Measurements from ENCODE around the gene SLC35A3. TPM values are rescaled to one million over a fixed set of nuclear protein-coding genes. Genes with fewer than 3 reads are reported as not detected.
"Not testable (repeated sequence)": the region's sequence is repeated elsewhere in the genome, so short reads cannot be mapped to it uniquely, and the experiment has no call there.

Gene SLC35A3
- total RNA-seq, 1 donor from 2014 or later, result 9.8 TPM

- intact Hi-C loops (cut with DNase I), result no loop called here
- no peak for DNase-seq (ENCODE audit: low spot score)
Observed at GRCh38 chr1:100019220-100019619, 49.4 kb downstream of the SLC35A3 start.

GRCh38 chr1:100023482-100023881, 53.7 kb downstream of the SLC35A3 start:
- intact Hi-C loops (cut with DNase I), result no loop called here
- no peak for DNase-seq (ENCODE audit: low spot score)

GRCh38 chr1:100027212-100027611, 57.4 kb downstream of the SLC35A3 start:
- no peak for DNase-seq (ENCODE audit: low spot score)
- intact Hi-C loops (cut with DNase I), result no loop called here

- intact Hi-C loops (cut with DNase I), result no loop called here
Observed at GRCh38 chr1:100028765-100029164, 59.0 kb downstream of the SLC35A3 start.

GRCh38 chr1:100034470-100034869, 64.7 kb downstream of the SLC35A3 start:
- intact Hi-C loops (cut with DNase I), result no loop called here
- no peak for DNase-seq (ENCODE audit: low spot score)

More at GRCh38 chr1:100028765-100029164, 59.0 kb downstream of the SLC35A3 start:
- no peak for DNase-seq (ENCODE audit: low spot score)

DNA sequence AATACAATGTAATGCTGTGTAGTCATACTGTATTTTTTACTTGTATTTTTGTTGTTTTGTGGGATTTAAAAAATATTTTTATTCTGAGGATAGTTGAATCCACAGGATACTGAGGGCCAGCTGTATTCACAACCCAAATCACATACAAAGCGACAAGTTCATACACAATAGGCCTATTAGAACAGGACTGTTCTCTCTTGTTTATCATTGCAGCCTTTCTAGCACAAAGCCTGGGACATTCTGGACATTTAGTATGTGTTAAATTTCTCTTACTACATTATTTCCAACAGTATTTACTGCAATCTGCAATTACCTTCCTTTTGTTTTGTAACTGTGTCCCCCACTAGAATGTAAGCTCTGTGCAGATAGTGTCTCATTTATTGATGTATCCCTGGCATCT, 65.4 kb downstream of the SLC35A3 start:
- intact Hi-C loops (cut with DNase I), result loop anchor here (5.0 kb wide), 2 partner anchors 68 to 317 kb away; partner anchors contain the start of genes CDC14A and SLC35A3
- DNase-seq (ENCODE audit: low spot score), result no peak

- intact Hi-C loops (cut with DNase I), result loop anchor here (5.0 kb wide), 2 partner anchors 70 to 315 kb away; partner anchors contain the start of genes CDC14A and SLC35A3
Observed at GRCh38 chr1:100036718-100037655, 67.2 kb downstream of the SLC35A3 start.

GRCh38 chr1:100037656-100037926, 67.8 kb downstream of the SLC35A3 start:
- DNase-seq (ENCODE audit: low spot score), result no peak
- intact Hi-C loops (cut with DNase I), result loop anchor here (5.0 kb wide), 2 partner anchors 70 to 315 kb away; partner anchors contain the start of genes CDC14A and SLC35A3

More at GRCh38 chr1:100036718-100037655, 67.2 kb downstream of the SLC35A3 start:
- DNase-seq (ENCODE audit: low spot score), result no peak

- DNase-seq (ENCODE audit: low spot score), result peak; percentile 96
- intact Hi-C loops (cut with DNase I), result loop anchor here (2.0 to 5.0 kb wide), 3 partner anchors 71 to 314 kb away; partner anchors contain the start of genes CDC14A, SASS6, SLC35A3 and TRMT13
Observed at GRCh38 chr1:100037927-100038659, 68.3 kb downstream of the SLC35A3 start.

- peak; percentile 89 for DNase-seq (ENCODE audit: low spot score)
- intact Hi-C loops (cut with DNase I), result loop anchor here (2.0 to 5.0 kb wide), 3 partner anchors 71 to 314 kb away; partner anchors contain the start of genes CDC14A, SASS6, SLC35A3 and TRMT13
Observed at GRCh38 chr1:100038660-100039287, 69.0 kb downstream of the SLC35A3 start.

GRCh38 chr1:100039591-100039990, 69.8 kb downstream of the SLC35A3 start:
- DNase-seq (ENCODE audit: low spot score), result no peak
- intact Hi-C loops (cut with DNase I), result loop anchor here (2.0 to 5.0 kb wide), 3 partner anchors 72 to 313 kb away; partner anchors contain the start of genes CDC14A, SASS6, SLC35A3 and TRMT13

- no peak for DNase-seq (ENCODE audit: low spot score)
- intact Hi-C loops (cut with DNase I), result no loop called here
Observed at GRCh38 chr1:100045206-100045605, 75.4 kb downstream of the SLC35A3 start.

- intact Hi-C loops (cut with DNase I), result not testable (repeated sequence)
- peak; percentile 79 for DNase-seq (ENCODE audit: low spot score)
Observed at GRCh38 chr1:100047235-100047708, 77.5 kb downstream of the SLC35A3 start.

DNA sequence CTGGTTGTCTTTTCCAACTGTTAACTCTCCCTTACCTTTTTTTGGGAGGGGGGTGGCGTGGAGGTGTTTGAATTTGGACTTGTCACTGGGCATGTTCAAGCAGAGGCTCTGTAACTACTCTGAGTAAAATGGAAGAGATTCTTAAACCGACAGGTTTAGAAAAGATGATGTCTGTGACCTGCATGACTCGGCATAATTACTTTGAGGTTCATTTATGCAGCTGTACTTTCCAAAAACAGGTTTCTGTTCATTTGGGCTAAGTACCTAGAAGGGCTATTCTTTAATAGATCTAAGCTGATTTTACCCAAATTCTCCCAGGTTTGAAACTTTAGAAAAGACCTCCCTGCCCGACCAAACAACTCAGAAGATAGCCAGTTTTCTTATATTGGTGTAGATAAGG, 80.3 kb downstream of the SLC35A3 start:
- intact Hi-C loops (cut with DNase I), result no loop called here
- no peak for DNase-seq (ENCODE audit: low spot score)

DNA sequence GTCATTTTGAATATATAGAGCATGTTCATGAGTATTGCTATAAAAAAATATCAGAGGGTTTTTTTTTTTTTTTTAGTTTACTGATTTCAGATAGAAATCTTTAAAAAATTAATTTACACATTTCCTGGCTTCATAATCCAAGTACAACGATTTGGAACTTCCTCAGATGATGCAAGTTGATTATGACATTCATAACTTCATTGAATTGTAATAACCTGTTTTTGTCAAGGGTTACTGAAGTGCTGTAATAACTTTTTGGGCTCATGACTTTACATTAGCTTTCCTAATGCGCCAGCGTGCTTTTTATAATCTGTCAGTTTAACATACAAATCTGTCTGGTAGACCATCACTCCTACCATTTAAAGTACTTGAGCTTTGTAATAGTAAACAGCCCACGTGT, 81.6 kb downstream of the SLC35A3 start:
- intact Hi-C loops (cut with DNase I), result no loop called here
- DNase-seq (ENCODE audit: low spot score), result no peak

GRCh38 chr1:100051893-100052292, 82.1 kb downstream of the SLC35A3 start:
- intact Hi-C loops (cut with DNase I), result no loop called here

GRCh38 chr1:100053119-100053518, 83.3 kb downstream of the SLC35A3 start:
- intact Hi-C loops (cut with DNase I), result no loop called here
- DNase-seq (ENCODE audit: low spot score), result no peak

More at GRCh38 chr1:100051893-100052292, 82.1 kb downstream of the SLC35A3 start:
- no peak for DNase-seq (ENCODE audit: low spot score)

DNA sequence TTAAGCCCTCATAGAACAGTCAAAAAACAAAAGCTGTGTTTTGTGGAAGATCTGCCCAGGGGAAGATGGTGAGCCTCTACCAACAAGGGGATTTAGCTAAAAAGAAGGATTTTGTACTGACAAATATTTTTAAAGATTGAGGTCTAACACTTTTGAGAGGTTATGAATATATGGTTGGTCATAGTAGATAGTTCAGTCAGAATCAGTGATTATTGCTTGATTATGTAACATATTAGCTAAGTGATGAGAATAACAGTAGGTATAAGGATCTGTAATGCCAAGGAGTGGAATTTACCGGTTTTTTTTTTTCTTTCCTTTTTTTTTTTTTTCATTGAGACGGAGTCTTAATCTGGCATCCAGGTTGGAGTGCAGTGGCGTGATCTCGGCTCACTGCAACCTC, 83.9 kb downstream of the SLC35A3 start:
- intact Hi-C loops (cut with DNase I), result no loop called here
- no peak for DNase-seq (ENCODE audit: low spot score)

GRCh38 chr1:100061681-100062080, 91.9 kb downstream of the SLC35A3 start:
- intact Hi-C loops (cut with DNase I), result no loop called here

More at GRCh38 chr1:100061681-100062080, 91.9 kb downstream of the SLC35A3 start:
- DNase-seq (ENCODE audit: low spot score), result no peak
